ENCODE measurements around the gene CACNA1C. TPM values are rescaled to one million over a fixed set of nuclear protein-coding genes. Genes with fewer than 3 reads are reported as not detected.
A peak's percentile ranks its signal among the peaks of the same experiment; 100 is the strongest.

Gene CACNA1C
- total RNA-seq, 4 donors from 2014 or later, result 1.5 to 13.5 (median 2.1) TPM

- no peak for TF ChIP-seq POLR2A (IDR thresholded peaks at IDR 0.05)
- Histone ChIP-seq H3K9me3 (no peaks in the 10 kb centered on the region), H3K4me1 (peaks cover 0 to 41% (median 19%) of the 10 kb centered on the region in 3 donors), H3K27me3 (no peaks in the 10 kb centered on the region), H3K27ac (no peak overlapping the region), H3K36me3 (no peaks in the 10 kb centered on the region), H3K4me3 (no peak overlapping the region)
- no peak for DNase-seq
- intact Hi-C loops (cut with DNase I), result no loop called here
- WGBS, 2 donors, result 74 to 84% methylated on average over 6 of the region's 6 CpGs
These were observed 341.2 kb downstream of the CACNA1C start for GRCh38 chr12:2393996-2394395.

- Histone ChIP-seq H3K4me3 (no peak overlapping the region), H3K4me1 (peaks cover 0 to 30% (median 15%) of the 10 kb centered on the region in 3 donors), H3K27ac (peak overlapping the region in 3 of 4 donors; percentile 33 to 73 (median 53)), H3K27me3 (no peaks in the 10 kb centered on the region), H3K9me3 (no peaks in the 10 kb centered on the region), H3K36me3 (no peaks in the 10 kb centered on the region)
- WGBS, 2 donors, result 63 to 67% methylated on average over 7 of the region's 8 CpGs
- peak; percentile 38 to 68 (median 56) for TF ChIP-seq CTCF (IDR thresholded peaks at IDR 0.05)
- TF ChIP-seq POLR2A (IDR thresholded peaks at IDR 0.05), result no peak
- intact Hi-C loops (cut with DNase I), result no loop called here
- no peak for DNase-seq
These were observed 342.7 kb downstream of the CACNA1C start for GRCh38 chr12:2395354-2395977.

DNA sequence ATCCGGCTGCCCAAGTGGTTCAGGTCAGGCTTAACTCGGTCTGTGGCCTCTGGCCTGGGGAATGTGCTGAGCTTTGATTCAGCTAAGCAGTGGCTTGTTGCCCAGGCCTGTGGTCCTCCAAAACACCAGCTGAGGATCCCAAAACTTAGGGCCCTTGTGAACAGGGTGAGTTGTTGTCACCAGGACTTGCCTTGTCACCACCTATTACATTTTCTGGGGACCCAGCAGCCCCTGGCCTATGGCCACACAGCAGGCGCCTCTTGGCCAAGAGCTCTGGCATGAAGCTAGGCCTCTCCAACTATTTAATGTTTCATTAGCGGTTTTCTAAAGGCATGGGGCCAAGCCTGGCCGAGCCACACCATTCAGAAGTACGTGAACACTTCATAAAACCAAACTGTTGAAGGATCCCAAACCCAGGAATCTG lies 343.7 kb downstream of the CACNA1C start:
- Histone ChIP-seq H3K36me3 (no peaks in the 10 kb centered on the region), H3K27ac (peak overlapping the region in 3 of 4 donors; percentile 33 to 73 (median 53)), H3K4me3 (no peak overlapping the region), H3K27me3 (no peaks in the 10 kb centered on the region), H3K9me3 (no peaks in the 10 kb centered on the region), H3K4me1 (peaks cover 0 to 29% (median 15%) of the 10 kb centered on the region in 3 donors)
- intact Hi-C loops (cut with DNase I), result no loop called here
- 52 to 63% methylated on average over 5 of the region's 6 CpGs for WGBS, 2 donors
- DNase-seq, result no peak
- no peak for TF ChIP-seq POLR2A (IDR thresholded peaks at IDR 0.05)
- no peak for TF ChIP-seq CTCF (IDR thresholded peaks at IDR 0.05)

GRCh38 chr12:2397356-2398045 lies 344.7 kb downstream of the CACNA1C start:
- intact Hi-C loops (cut with DNase I), result no loop called here
- Histone ChIP-seq H3K36me3 (no peaks in the 10 kb centered on the region), H3K4me3 (no peak overlapping the region), H3K27ac (peak overlapping the region in 2 of 4 donors; percentile 53 to 73), H3K4me1 (peaks cover 0 to 29% (median 15%) of the 10 kb centered on the region in 3 donors), H3K9me3 (no peaks in the 10 kb centered on the region), H3K27me3 (no peaks in the 10 kb centered on the region)
- TF ChIP-seq CTCF (IDR thresholded peaks at IDR 0.05) (no peak), POLR2A (IDR thresholded peaks at IDR 0.05) (no peak)
- 22 to 62% methylated on average over 5 to 11 of the region's 11 CpGs for WGBS, 2 donors
- DNase-seq, result no peak

- no peaks in the 10 kb centered on the region for H3K36me3 ChIP-seq
- WGBS, 2 donors, result 52 to 67% methylated on average over 1 to 2 of the region's 2 CpGs
- no peaks in the 10 kb centered on the region for H3K27me3 ChIP-seq
- intact Hi-C loops (cut with DNase I), result no loop called here
- DNase-seq, result no peak
- TF ChIP-seq POLR2A (IDR thresholded peaks at IDR 0.05), result no peak
- TF ChIP-seq CTCF (IDR thresholded peaks at IDR 0.05), result no peak
- no peaks in the 10 kb centered on the region for H3K9me3 ChIP-seq
- H3K4me1 ChIP-seq, result peaks cover 0 to 21% (median 11%) of the 10 kb centered on the region in 3 donors
- H3K4me3 ChIP-seq, result no peak overlapping the region
- no peak overlapping the region for H3K27ac ChIP-seq
These were observed 348.3 kb downstream of the CACNA1C start for GRCh38 chr12:2401040-2401439.

Data from esophagus squamous epithelium (tissue), 5 donors.